DOHH2 (cell line): ENCODE results near the gene RUSC2.

Source experiments
- H3F3A ChIP-seq: fragments of 200-600 bp; sonication (generic), shearing (Covaris generic); 2 replicates; pipeline ENCODE4 v1.6.0; 2016; ENCODE audit warnings: antibody characterized with exemption, mild to moderate bottlenecking; ENCODE audit not compliant: control insufficient read depth, insufficient read depth
- H3K27ac ChIP-seq: fragments of 200-600 bp; sonication (generic); 2 replicates; pipeline ENCODE4 v1.5.1; 2014; ENCODE audit warnings: low read depth, mild to moderate bottlenecking, low read length, moderate library complexity
- H3K27me3 ChIP-seq: fragments of 200-600 bp; sonication (generic); 2 replicates; pipeline ENCODE4 v1.6.1; 2014; ENCODE audit warnings: mild to moderate bottlenecking, low read length, mixed read lengths; ENCODE audit not compliant: control insufficient read depth
- H3K36me3 ChIP-seq: fragments of 200-600 bp; sonication (generic); 2 replicates; pipeline ENCODE4 v1.6.1; 2014; ENCODE audit warnings: mild to moderate bottlenecking, low read length, moderate library complexity, mixed read lengths; ENCODE audit not compliant: control insufficient read depth
- H3K4me1 ChIP-seq: fragments of 200-600 bp; sonication (generic); 2 replicates; pipeline ENCODE4 v1.6.1; 2014; ENCODE audit warnings: mild to moderate bottlenecking, low read length, mixed read lengths; ENCODE audit not compliant: control insufficient read depth
- H3K4me2 ChIP-seq: fragments of 200-600 bp; sonication (generic); 2 replicates; pipeline ENCODE4 v1.6.0; 2014; ENCODE audit warnings: mild to moderate bottlenecking, low read length, moderate library complexity
- H3K4me3 ChIP-seq: fragments of 200-600 bp; sonication (generic); 2 replicates; pipeline ENCODE4 v1.5.1; 2014; ENCODE audit warnings: mild to moderate bottlenecking, low read length, mixed read lengths
- H3K79me2 ChIP-seq: fragments of 200-600 bp; sonication (generic); 2 replicates; pipeline ENCODE4 v1.6.1; 2014; ENCODE audit warnings: mild to moderate bottlenecking, low read length, mixed read lengths; ENCODE audit not compliant: control insufficient read depth
- H3K9me2 ChIP-seq: fragments of 200-600 bp; sonication (generic); replicated peaks from 2 replicates; pipeline ENCODE4 v1.6.1; 2014; ENCODE audit warnings: mild to moderate bottlenecking, low read length, mixed read lengths; ENCODE audit not compliant: control insufficient read depth
- H3K9me3 ChIP-seq: fragments of 200-600 bp; sonication (generic); 2 replicates; pipeline ENCODE4 v1.6.1; 2014; ENCODE audit warnings: antibody characterized with exemption, low read length, mixed read lengths; ENCODE audit not compliant: control insufficient read depth, insufficient read depth
- H4K20me1 ChIP-seq: fragments of 200-600 bp; sonication (generic); 2 replicates; pipeline ENCODE4 v1.6.0; 2014; ENCODE audit warnings: low read depth, mild to moderate bottlenecking, antibody characterized with exemption, low read length, moderate library complexity; ENCODE audit not compliant: control insufficient read depth, insufficient read depth
- CTCF ChIP-seq: fragments of 200-600 bp; sonication (generic); IDR thresholded peaks from one replicate; pipeline ENCODE4 v1.5.1; 2014; ENCODE audit warnings: antibody characterized with exemption, mild to moderate bottlenecking, low read depth, low read length; ENCODE audit not compliant: poor library complexity, severe bottlenecking
- EZH2phosphoT487 ChIP-seq: fragments of 200-600 bp; sonication (generic); IDR thresholded peaks from 2 replicates; pipeline ENCODE4 v1.6.1; 2017; ENCODE audit warnings: borderline replicate concordance, mild to moderate bottlenecking, antibody characterized with exemption, low read length, moderate library complexity, mixed read lengths

Gene RUSC2

DNA sequence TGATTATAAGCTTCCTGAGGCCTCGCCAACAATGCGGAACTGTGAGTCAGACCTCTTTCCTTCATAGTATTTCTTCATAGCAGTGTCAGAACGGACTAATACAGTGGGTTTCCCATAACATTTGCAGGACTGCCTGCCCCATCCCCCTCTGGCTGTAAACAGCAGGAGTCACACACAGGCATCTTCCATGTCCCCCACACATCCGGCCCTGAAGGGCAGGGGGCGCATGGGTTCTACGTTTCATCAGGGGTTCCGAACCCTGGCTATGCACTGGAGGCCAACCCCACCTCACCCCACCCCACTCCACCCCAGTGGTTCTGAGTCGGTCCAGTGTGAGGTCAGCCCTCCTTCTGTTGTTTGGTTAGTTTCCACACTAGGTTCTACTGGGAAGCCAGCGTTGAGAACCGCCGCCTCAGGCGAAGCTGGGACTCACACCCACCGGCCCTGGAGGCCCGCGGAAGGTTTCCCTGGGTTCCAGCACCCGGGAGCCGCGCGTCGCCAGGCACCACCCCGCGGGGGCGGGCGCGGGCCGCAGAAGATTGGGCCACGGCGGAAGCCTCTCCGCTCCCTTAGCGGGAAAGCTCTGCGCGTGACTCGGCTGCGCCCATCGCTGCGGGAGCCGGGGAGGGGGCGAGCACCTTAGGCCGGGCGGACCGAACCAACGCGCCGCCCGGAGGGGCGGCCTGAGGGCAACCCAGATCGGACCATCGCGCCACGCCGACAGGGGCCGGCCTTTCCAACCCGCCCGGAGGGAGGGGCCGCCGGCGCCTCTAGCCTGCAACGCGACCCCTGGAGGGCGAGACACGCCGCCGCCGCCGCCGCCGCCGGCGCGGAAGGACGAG is at the start of gene RUSC2:
RUSC2 (plus strand) TSS at position 799 of the 842 bp plus-strand sequence. CDS start 56,411 bp downstream, outside the sequence.
- Histone ChIP-seq H3K4me3 (peak within 1 kb of the TSS; percentile 55), H4K20me1 (no peaks in the 10 kb centered on the region), H3K36me3 (no peaks in the 10 kb centered on the region), H3K9me2 (no peaks in the 10 kb centered on the region), H3K9me3 (no peaks in the 10 kb centered on the region), H3K27me3 (peaks cover 7% of the 10 kb centered on the region), H3K4me1 (no peaks in the 10 kb centered on the region), H3K27ac (no peak within 1 kb of the TSS), H3F3A (no peaks in the 10 kb centered on the region), H3K79me2 (no peaks in the 10 kb centered on the region), H3K4me2 (peak within 1 kb of the TSS; percentile 50)
- TF ChIP-seq EZH2phosphoT487 = no peak
- TF ChIP-seq CTCF = no peak

DNA sequence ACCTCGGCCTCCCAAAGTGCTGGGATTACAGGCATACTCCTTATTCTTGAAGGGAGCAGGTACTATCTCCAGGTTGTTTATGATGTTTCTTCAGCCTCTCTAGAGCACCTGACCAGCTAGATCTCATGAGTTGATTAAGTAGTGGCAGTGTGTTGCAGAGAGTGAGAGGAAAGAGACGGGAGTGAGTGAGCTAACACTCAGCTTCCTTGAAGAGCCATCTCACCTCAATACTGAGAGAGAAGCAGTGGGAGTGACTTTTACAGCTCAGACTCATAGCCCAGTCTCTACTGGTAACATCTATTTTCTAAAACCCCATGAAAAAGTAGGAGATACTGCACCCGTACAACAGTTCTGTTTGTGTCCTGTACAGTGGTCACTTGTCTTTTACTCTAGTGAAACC is 43.9 kb upstream of the RUSC2 start:
- H3K4me3 ChIP-seq = no peak overlapping the region
- H3K9me2 ChIP-seq = no peaks in the 10 kb centered on the region

GRCh38 chr9:35448496-35448895 is 41.4 kb upstream of the RUSC2 start:
- Histone ChIP-seq H3K4me1 (no peaks in the 10 kb centered on the region), H3K79me2 (no peaks in the 10 kb centered on the region), H3K27me3 (peaks cover 18% of the 10 kb centered on the region), H3K9me2 (no peaks in the 10 kb centered on the region), H3K36me3 (no peaks in the 10 kb centered on the region), H3K4me2 (no peak overlapping the region), H3K27ac (no peak overlapping the region), H3F3A (no peaks in the 10 kb centered on the region), H4K20me1 (no peaks in the 10 kb centered on the region), H3K4me3 (no peak overlapping the region), H3K9me3 (no peaks in the 10 kb centered on the region)
- no peak for TF ChIP-seq EZH2phosphoT487
- no peak for TF ChIP-seq CTCF

More for the DNA sequence above, 43.9 kb upstream of the RUSC2 start:
- Histone ChIP-seq H3K27ac (no peak overlapping the region), H3K36me3 (no peaks in the 10 kb centered on the region), H4K20me1 (no peaks in the 10 kb centered on the region), H3F3A (no peaks in the 10 kb centered on the region), H3K4me1 (no peaks in the 10 kb centered on the region), H3K79me2 (no peaks in the 10 kb centered on the region), H3K4me2 (no peak overlapping the region), H3K27me3 (peaks cover 9% of the 10 kb centered on the region), H3K9me3 (no peaks in the 10 kb centered on the region)
- TF ChIP-seq CTCF (no peak), EZH2phosphoT487 (no peak)
